Measurements from ENCODE around the gene KCNQ1.

Gene KCNQ1

GRCh38 chr11:2750101-2750681, 305.4 kb downstream of the KCNQ1 start:
- DNase-seq (ENCODE audit: low read depth) = no peak
- TF ChIP-seq CTCF (IDR thresholded peaks at IDR 0.05; ENCODE audit: control insufficient read depth, insufficient read depth, low read depth, low read length, missing control alignments) = no peak
- no peak overlapping the region for H3K4me3 ChIP-seq (ENCODE audit: control insufficient read depth, low read depth, low read length)

- H3K4me3 ChIP-seq (ENCODE audit: control insufficient read depth, low read depth, low read length) = no peak overlapping the region
- no peak for TF ChIP-seq CTCF (IDR thresholded peaks at IDR 0.05; ENCODE audit: control insufficient read depth, insufficient read depth, low read depth, low read length, missing control alignments)
- no peak for DNase-seq (ENCODE audit: low read depth)
Measured at GRCh38 chr11:2750682-2751522, 306.1 kb downstream of the KCNQ1 start.

GRCh38 chr11:2751523-2752203, 306.9 kb downstream of the KCNQ1 start:
- no peak overlapping the region for H3K4me3 ChIP-seq (ENCODE audit: control insufficient read depth, low read depth, low read length)
- no peak for DNase-seq (ENCODE audit: low read depth)
- TF ChIP-seq CTCF (IDR thresholded peaks at IDR 0.05; ENCODE audit: control insufficient read depth, insufficient read depth, low read depth, low read length, missing control alignments) = no peak

- no peak overlapping the region for H3K4me3 ChIP-seq (ENCODE audit: control insufficient read depth, low read depth, low read length)
- no peak for TF ChIP-seq CTCF (IDR thresholded peaks at IDR 0.05; ENCODE audit: control insufficient read depth, insufficient read depth, low read depth, low read length, missing control alignments)
- no peak for DNase-seq (ENCODE audit: low read depth)
Measured at GRCh38 chr11:2752204-2752770, 307.5 kb downstream of the KCNQ1 start.

- DNase-seq (ENCODE audit: low read depth) = no peak
- no peak overlapping the region for H3K4me3 ChIP-seq (ENCODE audit: control insufficient read depth, low read depth, low read length)
- no peak for TF ChIP-seq CTCF (IDR thresholded peaks at IDR 0.05; ENCODE audit: control insufficient read depth, insufficient read depth, low read depth, low read length, missing control alignments)
Measured at GRCh38 chr11:2752923-2753322, 308.1 kb downstream of the KCNQ1 start.

GRCh38 chr11:2754008-2754407, 309.2 kb downstream of the KCNQ1 start:
- DNase-seq (ENCODE audit: low read depth) = no peak
- H3K4me3 ChIP-seq (ENCODE audit: control insufficient read depth, low read depth, low read length) = no peak overlapping the region
- TF ChIP-seq CTCF (IDR thresholded peaks at IDR 0.05; ENCODE audit: control insufficient read depth, insufficient read depth, low read depth, low read length, missing control alignments) = no peak
